Measurements from ENCODE around the gene SNAP29. TPM values are rescaled to one million over a fixed set of nuclear protein-coding genes. Genes with fewer than 3 reads are reported as not detected.

The SNAP29 gene
- total RNA-seq, 1 experiment from 2014 or later: 17.8 TPM

GRCh38 chr22:20912494-20912893 is 53.7 kb downstream of the SNAP29 start:
- POLR2A ChIA-PET (ENCODE audit: unreplicated experiment): no interaction called here
- no peak for DNase-seq
- no TSS peak for BruUV-seq (replicated peaks)
- no peak overlapping the region for H3K4me3 ChIP-seq
- no peaks in the 10 kb centered on the region for H3K9me2 ChIP-seq (ENCODE audit: insufficient read depth)
- H2AFZ ChIP-seq: no peak overlapping the region
- peaks cover 6% of the 10 kb centered on the region; the same call in 1 of the 2 replicates for H3K4me1 ChIP-seq (replicated peaks; ENCODE audit: insufficient read depth)
- no peak for TF ChIP-seq CTCF (conservative IDR thresholded peaks at IDR 0.05)
- no peak for TF ChIP-seq EZH2 (IDR thresholded peaks at IDR 0.05; ENCODE audit: low read depth)
- H3K4me2 ChIP-seq: no peak overlapping the region
- intact Hi-C loops (cut with micrococcal nuclease; ENCODE audit: unreplicated experiment): no loop called here
- H3F3A ChIP-seq (ENCODE audit: insufficient read depth, low read depth): peaks cover 7% of the 10 kb centered on the region; the same call in 1 of the 2 replicates
- H3K79me2 ChIP-seq (ENCODE audit: low read depth): peaks cover 3% of the 10 kb centered on the region
- H3K36me3 ChIP-seq (ENCODE audit: low read depth): no peaks in the 10 kb centered on the region
- H4K20me1 ChIP-seq (ENCODE audit: insufficient read depth): no peaks in the 10 kb centered on the region
- CTCF ChIA-PET: no interaction called here
- H3K27me3 ChIP-seq (ENCODE audit: insufficient read depth, low read depth): no peaks in the 10 kb centered on the region
- no peak overlapping the region for H3K27ac ChIP-seq
- H3K9me3 ChIP-seq (ENCODE audit: insufficient read depth, low read depth): no peaks in the 10 kb centered on the region

GRCh38 chr22:20916916-20917810 is 58.4 kb downstream of the SNAP29 start, which contains the start of gene CRKL:
CRKL (plus strand) TSS chr22:20917407; CDS start chr22:20917935, 528 bp downstream.
- Histone ChIP-seq H3K4me3 (peak within 1 kb of the TSS; percentile 93), H2AFZ (peak within 1 kb of the TSS; percentile 82), H3K4me1 (replicated peaks; ENCODE audit: insufficient read depth) (peaks cover 19% of the 10 kb centered on the region), H4K20me1 (ENCODE audit: insufficient read depth) (peaks cover 29% of the 10 kb centered on the region), H3K9me2 (ENCODE audit: insufficient read depth) (no peaks in the 10 kb centered on the region), H3K4me2 (peak within 1 kb of the TSS; percentile 95), H3K36me3 (ENCODE audit: low read depth) (no peaks in the 10 kb centered on the region), H3K79me2 (ENCODE audit: low read depth) (peaks cover 49% of the 10 kb centered on the region), H3F3A (ENCODE audit: insufficient read depth, low read depth) (peaks cover 7% of the 10 kb centered on the region; the same call in 1 of the 2 replicates), H3K9me3 (ENCODE audit: insufficient read depth, low read depth) (no peaks in the 10 kb centered on the region), H3K27ac (peak within 1 kb of the TSS; percentile 69), H3K27me3 (ENCODE audit: insufficient read depth, low read depth) (no peaks in the 10 kb centered on the region)
- CTCF ChIA-PET: interaction anchor here (0.7 to 1.3 kb wide), 3 partner anchors 17 to 106 kb away, joined by 5 to 7 read pairs (median 7); no protein-coding TSS in a partner anchor
- peak; percentile 84 to 93 for DNase-seq
- BruUV-seq (replicated peaks): no TSS peak
- intact Hi-C loops (cut with micrococcal nuclease; ENCODE audit: unreplicated experiment): loop anchor here (2.0 to 5.0 kb wide), 2 partner anchors 40 to 58 kb away; partner anchors contain the start of genes PI4KA and SNAP29
- TF ChIP-seq CTCF (conservative IDR thresholded peaks at IDR 0.05) (peak; percentile 77), EZH2 (IDR thresholded peaks at IDR 0.05; ENCODE audit: low read depth) (no peak)
- POLR2A ChIA-PET (ENCODE audit: unreplicated experiment): interaction anchor here (0.6 kb wide), 2 partner anchors 25 to 30 kb away, joined by 4 to 14 read pairs; no protein-coding TSS in a partner anchor

GRCh38 chr22:20918663-20919218 is 59.9 kb downstream of the SNAP29 start:
- CTCF ChIA-PET: no interaction called here
- DNase-seq: no peak
- H3K9me3 ChIP-seq (ENCODE audit: insufficient read depth, low read depth): no peaks in the 10 kb centered on the region
- intact Hi-C loops (cut with micrococcal nuclease; ENCODE audit: unreplicated experiment): loop anchor here (5.0 kb wide), 1 partner anchor 39 kb away; no protein-coding TSS in a partner anchor
- POLR2A ChIA-PET (ENCODE audit: unreplicated experiment): no interaction called here
- no TSS peak for BruUV-seq (replicated peaks)
- H3K36me3 ChIP-seq (ENCODE audit: low read depth): no peaks in the 10 kb centered on the region
- H3K79me2 ChIP-seq (ENCODE audit: low read depth): peaks cover 65% of the 10 kb centered on the region
- no peaks in the 10 kb centered on the region for H3K27me3 ChIP-seq (ENCODE audit: insufficient read depth, low read depth)
- H3K4me2 ChIP-seq: peak overlapping the region; percentile 95
- H3F3A ChIP-seq (ENCODE audit: insufficient read depth, low read depth): peaks cover 7% of the 10 kb centered on the region; the same call in 1 of the 2 replicates
- no peak overlapping the region for H3K27ac ChIP-seq
- no peak for TF ChIP-seq EZH2 (IDR thresholded peaks at IDR 0.05; ENCODE audit: low read depth)
- no peak for TF ChIP-seq CTCF (conservative IDR thresholded peaks at IDR 0.05)
- H2AFZ ChIP-seq: no peak overlapping the region
- H4K20me1 ChIP-seq (ENCODE audit: insufficient read depth): peaks cover 44% of the 10 kb centered on the region
- no peaks in the 10 kb centered on the region for H3K9me2 ChIP-seq (ENCODE audit: insufficient read depth)
- H3K4me3 ChIP-seq: peak overlapping the region; percentile 93
- peaks cover 26% of the 10 kb centered on the region for H3K4me1 ChIP-seq (replicated peaks; ENCODE audit: insufficient read depth)

All from PC-9 (cell line).